NOMO-1 treated with DMSO at 0.1 percent for 48 hours (cell line): ENCODE results near the gene C9orf72.
"Not testable (repeated sequence)": the region's sequence is repeated elsewhere in the genome, so short reads cannot be mapped to it uniquely, and the experiment has no call there.

Source experiments
- DNase-seq: peaks from one replicate; lab custom pipeline; 2025; ENCODE audit not compliant: unreplicated experiment; lab: John Stamatoyannopoulos, UW

The C9orf72 gene

GRCh38 chr9:27572918-27573633 lies at the start of gene C9orf72:
Gene C9orf72, minus strand, starts transcription at chr9:27573481. Its CDS starts 6,361 bp downstream, at chr9:27567120.
- DNase-seq = no peak

GRCh38 chr9:27622693-27623340 lies 49.5 kb upstream of the C9orf72 start:
- DNase-seq = no peak

GRCh38 chr9:27619743-27620142 lies 46.5 kb upstream of the C9orf72 start:
- no peak for DNase-seq

- DNase-seq = no peak
Observed at GRCh38 chr9:27618066-27618465, 44.8 kb upstream of the C9orf72 start.

- no peak for DNase-seq
Observed at GRCh38 chr9:27614551-27614950, 41.3 kb upstream of the C9orf72 start.

- DNase-seq = not testable (repeated sequence)
Observed at GRCh38 chr9:27612036-27612435, 38.8 kb upstream of the C9orf72 start.

GRCh38 chr9:27610622-27611021 lies 37.3 kb upstream of the C9orf72 start:
- DNase-seq = no peak

- no peak for DNase-seq
Observed at GRCh38 chr9:27602954-27603353, 29.7 kb upstream of the C9orf72 start.

- DNase-seq = no peak
Observed at GRCh38 chr9:27602142-27602861, 29.0 kb upstream of the C9orf72 start.

GRCh38 chr9:27601396-27601795 lies 28.1 kb upstream of the C9orf72 start:
- DNase-seq = no peak

- DNase-seq = no peak
Observed at GRCh38 chr9:27600256-27600655, 27.0 kb upstream of the C9orf72 start.

- DNase-seq = no peak
Observed at GRCh38 chr9:27599870-27600238, 26.6 kb upstream of the C9orf72 start.

- no peak for DNase-seq
Observed at GRCh38 chr9:27599102-27599869, 26.0 kb upstream of the C9orf72 start.

GRCh38 chr9:27595733-27596132 lies 22.5 kb upstream of the C9orf72 start:
- DNase-seq = no peak

GRCh38 chr9:27591672-27592071 lies 18.4 kb upstream of the C9orf72 start:
- no peak for DNase-seq

- no peak for DNase-seq
Observed at GRCh38 chr9:27591093-27591492, 17.8 kb upstream of the C9orf72 start.

GRCh38 chr9:27590651-27591050 lies 17.4 kb upstream of the C9orf72 start:
- DNase-seq = no peak

- no peak for DNase-seq
Observed at GRCh38 chr9:27589462-27589861, 16.2 kb upstream of the C9orf72 start.

- DNase-seq = no peak
Observed at GRCh38 chr9:27586304-27586703, 13.0 kb upstream of the C9orf72 start.

- no peak for DNase-seq
Observed at GRCh38 chr9:27584931-27585330, 11.7 kb upstream of the C9orf72 start.

GRCh38 chr9:27582794-27583193 lies 9.5 kb upstream of the C9orf72 start:
- DNase-seq = no peak
